HG02943 (cell line): ENCODE data around the gene OST4.

Experiments used
- ATAC-seq: cut with Tn5 transposase; IDR thresholded peaks from one replicate; pipeline ENCODE4 v1.9.1; 2021; ENCODE audit warnings: mild to moderate bottlenecking, low read depth, moderate library complexity; ENCODE audit not compliant: unreplicated experiment

OST4 gene

DNA sequence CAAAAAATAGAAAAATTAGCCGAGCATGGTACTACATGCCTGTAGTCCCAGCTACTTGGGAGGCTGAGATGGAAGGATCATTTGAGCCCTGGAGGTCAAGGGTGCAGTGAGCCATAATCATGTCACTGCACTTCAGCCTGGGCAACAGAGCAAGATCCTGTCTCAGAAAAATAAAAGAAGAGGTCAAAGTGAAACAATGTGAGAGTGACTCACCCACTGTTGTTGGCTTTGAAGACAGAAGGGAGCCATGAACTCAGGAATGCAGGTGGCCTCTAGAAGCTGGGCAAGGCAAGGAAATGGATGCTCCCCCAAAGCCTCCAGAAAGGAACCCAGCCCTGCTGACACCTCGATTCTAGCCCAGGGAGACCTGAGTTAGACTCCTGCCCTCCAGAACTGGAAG, 42.4 kb downstream of the OST4 start:
- no peak for ATAC-seq

DNA sequence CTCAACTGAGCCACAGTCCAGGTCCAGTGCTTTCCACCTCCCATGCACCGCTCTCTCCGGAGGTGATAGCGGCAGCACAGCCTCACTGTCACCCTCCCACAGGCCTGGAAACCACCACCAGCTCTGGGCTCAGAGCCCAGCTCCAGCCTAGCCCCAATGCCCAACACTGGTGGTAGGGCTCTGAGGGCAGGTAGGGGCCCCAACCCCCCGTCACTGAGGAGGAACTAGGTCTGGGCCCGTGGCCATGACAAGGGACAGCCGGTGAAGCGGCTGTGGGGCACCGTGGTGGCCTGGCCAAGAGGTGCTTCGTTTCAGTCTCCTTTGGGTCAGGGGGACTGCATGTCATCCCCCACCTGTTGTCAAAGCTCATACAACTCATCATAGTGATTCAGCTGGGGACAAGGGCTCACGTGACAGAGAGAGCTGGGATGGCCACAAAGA, 44.2 kb downstream of the OST4 start:
- no peak for ATAC-seq

DNA sequence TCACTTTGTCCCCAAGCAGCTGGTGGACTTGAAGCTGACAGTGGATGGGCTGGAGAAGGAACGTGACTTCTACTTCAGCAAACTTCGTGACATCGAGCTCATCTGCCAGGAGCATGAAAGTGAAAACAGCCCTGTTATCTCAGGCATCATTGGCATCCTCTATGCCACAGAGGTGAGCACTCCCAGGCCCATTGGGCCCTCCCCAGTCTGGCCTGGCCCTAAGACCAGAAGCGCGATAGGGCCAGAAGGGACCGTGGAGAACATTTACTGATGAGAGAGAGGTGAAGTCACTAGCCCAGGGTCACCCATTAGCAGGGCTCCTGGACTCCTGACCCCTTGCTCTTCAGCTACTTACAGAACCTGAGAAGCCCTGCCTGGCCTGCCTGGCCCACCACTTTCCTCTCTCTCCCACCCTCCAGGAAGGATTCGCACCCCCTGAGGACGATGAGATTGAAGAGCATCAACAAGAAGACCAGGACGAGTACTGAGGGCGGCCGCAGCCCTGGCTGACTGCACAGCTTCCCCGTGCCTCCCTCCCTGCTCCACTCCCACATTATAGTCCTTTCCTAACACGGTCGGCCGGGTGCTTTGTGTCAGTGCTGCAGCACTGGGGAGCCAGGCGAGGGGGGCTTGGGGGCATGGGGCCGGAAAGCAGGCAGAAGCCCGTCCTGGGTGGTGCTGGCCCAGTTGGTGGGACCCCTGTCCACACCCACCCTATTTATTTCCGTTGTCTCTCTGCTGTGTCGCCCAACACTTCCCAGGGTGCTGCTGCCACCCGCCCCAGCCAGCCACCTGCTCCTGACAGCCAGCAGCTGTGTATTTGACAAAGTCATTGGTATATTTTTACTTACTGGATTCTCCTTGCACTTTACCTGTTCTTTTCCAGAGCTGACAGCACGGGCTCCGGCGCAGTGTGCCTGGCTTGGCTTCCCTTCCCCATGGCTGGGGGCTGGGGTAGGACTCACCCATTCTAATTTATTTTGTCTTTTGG, 45.3 kb downstream of the OST4 start:
- ATAC-seq: no peak

DNA sequence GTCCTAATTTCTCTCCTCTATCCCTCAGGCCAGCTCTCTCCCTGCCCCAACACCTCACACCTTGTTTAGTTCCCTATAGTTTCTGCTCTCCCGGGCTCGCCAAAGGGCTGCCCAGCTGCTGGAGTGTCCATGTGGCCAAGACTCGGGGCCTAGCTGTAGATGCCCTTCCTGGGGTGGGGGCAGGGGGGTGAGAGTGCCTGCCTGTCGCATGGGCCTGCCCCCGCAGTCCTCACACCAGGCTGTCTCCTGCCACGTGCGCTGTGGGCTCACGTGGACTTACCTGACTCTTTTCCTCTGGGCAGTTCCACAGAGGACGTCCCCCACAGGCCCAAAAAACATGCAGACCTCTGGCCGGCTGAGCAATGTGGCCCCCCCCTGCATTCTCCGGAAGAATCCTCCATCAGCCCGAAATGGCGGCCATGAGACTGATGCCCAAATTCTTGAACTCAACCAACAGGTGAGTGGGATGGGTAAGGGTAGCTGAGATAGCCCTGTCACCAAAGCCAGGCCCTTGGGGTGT, 46.1 kb downstream of the OST4 start:
- no peak for ATAC-seq

DNA sequence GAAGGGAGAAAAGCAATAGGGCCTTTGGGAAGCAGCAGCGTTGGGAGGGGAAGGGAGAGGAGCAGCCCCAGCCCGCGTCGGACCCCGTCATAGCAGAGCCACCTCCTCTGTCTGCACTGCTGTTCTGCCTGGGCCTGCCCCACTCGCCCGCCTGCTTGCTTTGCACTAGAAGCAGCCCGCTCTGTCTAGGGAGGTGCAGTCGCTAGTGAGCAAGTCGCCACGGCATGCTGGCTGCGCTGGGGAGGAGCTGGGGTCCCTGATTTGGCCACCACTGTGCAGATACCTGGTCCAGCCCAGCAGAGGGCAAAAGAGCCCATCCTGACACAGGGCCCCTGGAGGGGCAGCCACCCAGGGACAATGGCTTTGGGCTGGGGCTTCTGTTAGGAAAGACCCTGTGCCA, 46.6 kb downstream of the OST4 start:
- no peak for ATAC-seq

DNA sequence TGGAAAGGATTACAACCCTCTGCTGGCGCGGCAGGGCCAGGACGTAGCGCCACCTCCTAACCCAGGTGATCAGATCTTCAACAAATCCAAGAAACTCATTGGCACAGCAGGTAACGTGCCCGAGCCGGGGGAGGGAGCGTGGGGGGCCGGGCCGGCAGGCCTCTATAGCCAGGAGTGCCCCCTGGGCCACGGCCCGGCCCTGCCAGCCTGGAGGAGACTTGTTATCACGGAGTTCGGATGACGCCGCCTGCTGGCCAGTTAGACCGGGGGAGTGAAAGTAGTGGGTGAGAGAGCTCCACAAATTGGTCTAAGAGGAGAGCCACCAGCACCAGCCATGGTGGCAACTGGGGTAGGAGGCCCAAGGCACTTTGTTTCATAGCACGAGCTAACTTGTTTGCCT, 47.3 kb downstream of the OST4 start:
- ATAC-seq: no peak

DNA sequence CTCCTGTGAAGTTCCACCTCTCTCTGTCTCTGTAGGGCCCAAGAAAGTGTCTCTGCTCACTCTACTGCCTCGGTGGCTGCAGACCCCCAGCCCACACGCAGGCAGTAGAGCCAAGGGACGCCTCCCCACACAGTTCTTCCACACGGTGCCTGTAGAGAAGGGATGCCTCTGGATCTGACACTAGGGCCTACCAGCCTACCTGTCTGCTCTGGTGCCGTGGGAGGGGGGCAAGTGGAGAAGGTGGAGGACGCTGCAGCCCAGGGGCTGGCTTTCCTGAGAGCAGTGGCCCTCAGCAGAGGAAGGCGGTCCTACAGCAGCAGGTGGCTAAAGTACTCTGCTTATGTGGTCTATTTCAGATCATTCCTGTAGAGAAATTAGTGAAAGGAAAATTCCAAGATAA, 47.7 kb downstream of the OST4 start:
- ATAC-seq: no peak

DNA sequence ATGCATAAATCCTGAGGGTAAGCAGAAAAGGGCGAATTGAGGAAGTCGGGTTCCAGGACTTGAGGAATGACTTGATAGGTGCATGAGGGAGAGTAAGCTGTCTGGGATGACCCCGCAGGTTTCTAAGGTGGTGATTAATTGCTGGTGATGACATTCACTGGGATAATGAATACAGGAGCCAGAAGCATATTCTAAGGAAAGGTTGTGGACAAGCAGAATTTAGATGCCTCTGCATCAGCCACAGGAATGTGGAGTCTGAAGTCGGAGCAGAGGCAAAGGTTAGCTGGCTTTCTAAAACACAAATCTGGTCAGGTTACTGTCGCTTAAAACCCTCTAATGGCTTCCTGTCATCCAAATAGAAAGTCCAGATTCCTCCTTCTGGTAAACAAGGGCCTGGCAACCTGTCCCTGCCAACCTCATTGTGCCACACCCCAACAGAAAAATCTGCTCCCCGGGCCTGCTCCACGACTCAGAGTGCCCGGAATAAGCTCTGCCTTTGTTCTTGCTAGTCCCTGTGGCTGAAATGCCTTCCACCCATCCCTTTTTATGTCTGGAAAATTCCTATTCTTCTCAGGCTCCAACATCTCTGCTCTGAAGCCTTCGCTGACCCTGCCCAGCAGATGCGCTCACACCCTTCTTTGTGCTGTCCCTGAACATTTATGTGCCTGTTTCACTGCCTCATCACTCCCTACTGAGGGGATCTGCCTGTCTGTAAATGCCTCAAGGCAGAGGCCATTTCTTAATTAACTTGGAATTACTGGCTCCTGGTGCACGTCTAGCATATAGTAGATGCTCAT, 50.0 kb downstream of the OST4 start:
- ATAC-seq: no peak
